ENCODE data around the gene ENTREP3.

ENTREP3 gene

DNA sequence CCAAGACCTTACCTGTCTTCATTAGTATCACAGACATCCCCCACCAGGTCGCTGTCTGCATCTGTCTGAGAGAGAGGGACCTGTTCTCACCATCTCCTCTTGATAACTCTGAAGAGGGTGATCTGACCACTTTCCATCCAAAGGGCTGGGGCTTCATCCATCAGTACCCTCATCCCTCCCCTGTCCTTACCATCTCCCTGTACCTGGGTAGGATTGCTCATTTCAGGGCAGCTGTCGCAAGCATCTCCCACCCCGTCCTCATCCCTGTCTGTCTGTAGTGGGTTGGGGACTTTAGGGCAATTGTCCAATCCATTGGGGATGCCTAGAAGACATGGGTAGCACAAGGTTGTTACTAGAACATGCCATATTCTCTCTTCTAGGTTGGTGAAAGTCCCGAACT lies 55.5 kb downstream of the ENTREP3 start:
- no peak overlapping the region for H3K27ac ChIP-seq (ENCODE audit: low read length)
- peaks cover 6% of the 10 kb centered on the region for H3K4me1 ChIP-seq (ENCODE audit: low read length)
- TF ChIP-seq EZH2phosphoT487 (IDR thresholded peaks at IDR 0.05; ENCODE audit: low read depth) = no peak
- TF ChIP-seq, protein P1, sequence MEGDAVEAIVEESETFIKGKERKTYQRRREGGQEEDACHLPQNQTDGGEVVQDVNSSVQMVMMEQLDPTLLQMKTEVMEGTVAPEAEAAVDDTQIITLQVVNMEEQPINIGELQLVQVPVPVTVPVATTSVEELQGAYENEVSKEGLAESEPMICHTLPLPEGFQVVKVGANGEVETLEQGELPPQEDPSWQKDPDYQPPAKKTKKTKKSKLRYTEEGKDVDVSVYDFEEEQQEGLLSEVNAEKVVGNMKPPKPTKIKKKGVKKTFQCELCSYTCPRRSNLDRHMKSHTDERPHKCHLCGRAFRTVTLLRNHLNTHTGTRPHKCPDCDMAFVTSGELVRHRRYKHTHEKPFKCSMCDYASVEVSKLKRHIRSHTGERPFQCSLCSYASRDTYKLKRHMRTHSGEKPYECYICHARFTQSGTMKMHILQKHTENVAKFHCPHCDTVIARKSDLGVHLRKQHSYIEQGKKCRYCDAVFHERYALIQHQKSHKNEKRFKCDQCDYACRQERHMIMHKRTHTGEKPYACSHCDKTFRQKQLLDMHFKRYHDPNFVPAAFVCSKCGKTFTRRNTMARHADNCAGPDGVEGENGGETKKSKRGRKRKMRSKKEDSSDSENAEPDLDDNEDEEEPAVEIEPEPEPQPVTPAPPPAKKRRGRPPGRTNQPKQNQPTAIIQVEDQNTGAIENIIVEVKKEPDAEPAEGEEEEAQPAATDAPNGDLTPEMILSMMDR (IDR thresholded peaks at IDR 0.05; ENCODE audit: low read depth, low read length) = no peak
- H4K20me1 ChIP-seq (ENCODE audit: insufficient read depth, low read length) = no peaks in the 10 kb centered on the region
- no peak overlapping the region for H3K4me3 ChIP-seq (ENCODE audit: low read length)
- no peak overlapping the region for H3K9ac ChIP-seq (ENCODE audit: low read length)
- H3K79me2 ChIP-seq (ENCODE audit: low read length) = no peaks in the 10 kb centered on the region
- no peaks in the 10 kb centered on the region for H3K36me3 ChIP-seq (replicated peaks; ENCODE audit: low read depth, low read length)
- no peaks in the 10 kb centered on the region for H3K9me3 ChIP-seq (ENCODE audit: insufficient read depth, low read length)
- H2AFZ ChIP-seq (ENCODE audit: low read depth, low read length) = no peak overlapping the region
- no peaks in the 10 kb centered on the region for H3K27me3 ChIP-seq (ENCODE audit: low read depth, low read length)
- no peak overlapping the region for H3K4me2 ChIP-seq (ENCODE audit: low read length)

DNA sequence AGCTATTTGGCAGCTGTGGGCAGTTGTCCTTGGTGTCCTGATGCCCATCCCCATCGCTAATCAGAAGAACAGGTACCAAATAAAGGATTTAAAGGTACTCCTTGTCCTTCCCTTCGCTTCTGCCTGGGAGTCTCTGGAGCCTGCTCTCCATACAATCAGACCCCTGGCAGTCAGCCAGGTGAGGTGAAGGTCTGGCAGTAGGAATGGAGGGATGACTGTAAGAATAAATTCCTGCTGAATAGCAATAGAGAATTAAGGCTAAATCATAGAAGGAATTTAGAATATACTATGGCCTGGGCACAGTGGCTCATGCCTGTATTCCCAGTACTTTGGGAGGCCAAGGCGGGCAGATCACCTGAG lies 56.8 kb downstream of the ENTREP3 start:
- Histone ChIP-seq H4K20me1 (ENCODE audit: insufficient read depth, low read length) (no peaks in the 10 kb centered on the region), H2AFZ (ENCODE audit: low read depth, low read length) (no peak overlapping the region), H3K9ac (ENCODE audit: low read length) (no peak overlapping the region), H3K27me3 (ENCODE audit: low read depth, low read length) (no peaks in the 10 kb centered on the region), H3K4me3 (ENCODE audit: low read length) (no peak overlapping the region), H3K4me2 (ENCODE audit: low read length) (no peak overlapping the region), H3K27ac (ENCODE audit: low read length) (no peak overlapping the region), H3K4me1 (ENCODE audit: low read length) (peaks cover 15% of the 10 kb centered on the region), H3K36me3 (replicated peaks; ENCODE audit: low read depth, low read length) (no peaks in the 10 kb centered on the region), H3K9me3 (ENCODE audit: insufficient read depth, low read length) (no peaks in the 10 kb centered on the region), H3K79me2 (ENCODE audit: low read length) (no peaks in the 10 kb centered on the region)
- TF ChIP-seq, protein P1 (IDR thresholded peaks at IDR 0.05; ENCODE audit: low read depth, low read length) = no peak
- TF ChIP-seq EZH2phosphoT487 (IDR thresholded peaks at IDR 0.05; ENCODE audit: low read depth) = no peak

DNA sequence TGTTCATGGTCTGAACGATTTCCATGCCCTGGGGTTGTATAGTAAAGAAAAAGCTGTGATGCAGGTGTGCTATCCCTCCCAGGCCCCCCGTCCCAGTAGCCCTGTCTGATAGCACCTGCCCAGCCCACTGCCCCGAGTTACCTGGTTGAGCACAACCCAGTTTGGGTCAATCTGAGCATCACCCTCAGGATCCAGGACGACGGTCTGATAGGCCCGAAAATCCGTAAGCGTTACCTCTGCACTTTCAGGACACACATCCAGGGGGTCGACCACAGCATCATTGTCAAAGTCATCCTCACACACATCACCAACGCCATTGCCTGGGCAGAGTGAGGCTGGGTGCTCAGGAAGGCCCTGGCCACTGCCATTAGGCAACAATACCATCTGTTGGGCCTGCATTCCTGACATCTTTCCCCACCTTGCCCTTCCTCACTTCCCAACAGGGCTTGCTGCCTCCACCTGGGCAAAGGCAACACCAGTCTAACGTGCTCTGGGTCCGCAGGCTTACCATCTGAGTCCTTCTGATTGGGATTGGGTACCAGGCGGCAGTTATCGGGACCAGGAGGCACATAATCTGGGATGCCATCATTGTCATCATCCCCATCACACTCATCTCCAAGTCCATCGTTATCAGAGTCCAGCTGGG lies 57.3 kb downstream of the ENTREP3 start:
- Histone ChIP-seq H3K4me2 (ENCODE audit: low read length) (no peak overlapping the region), H3K79me2 (ENCODE audit: low read length) (no peaks in the 10 kb centered on the region), H4K20me1 (ENCODE audit: insufficient read depth, low read length) (no peaks in the 10 kb centered on the region), H3K27me3 (ENCODE audit: low read depth, low read length) (no peaks in the 10 kb centered on the region), H3K9ac (ENCODE audit: low read length) (no peak overlapping the region), H3K4me3 (ENCODE audit: low read length) (no peak overlapping the region), H2AFZ (ENCODE audit: low read depth, low read length) (no peak overlapping the region), H3K9me3 (ENCODE audit: insufficient read depth, low read length) (no peaks in the 10 kb centered on the region), H3K36me3 (replicated peaks; ENCODE audit: low read depth, low read length) (no peaks in the 10 kb centered on the region), H3K4me1 (ENCODE audit: low read length) (peaks cover 17% of the 10 kb centered on the region), H3K27ac (ENCODE audit: low read length) (no peak overlapping the region)
- TF ChIP-seq EZH2phosphoT487 (IDR thresholded peaks at IDR 0.05; ENCODE audit: low read depth) = no peak
- TF ChIP-seq, protein P1 (IDR thresholded peaks at IDR 0.05; ENCODE audit: low read depth, low read length) = no peak
